Stimulated activated CD8-positive, alpha-beta memory T cell treated with anti-CD3 and anti-CD28 coated beads, Interleukin-2, amount 100 ng/mL, for 1 hour (primary cell): ENCODE data around the gene ZNF200.
"Not testable (repeated sequence)": the region's sequence is repeated elsewhere in the genome, so short reads cannot be mapped to it uniquely, and the experiment has no call there.

Experiments
- DNase-seq, 2 donors: peaks; one replicate each; pipeline ENCODE4 v3.0.0-alpha.2; 2020; ENCODE audit warnings: low read depth in 2 of 2

Gene ZNF200, protein sequence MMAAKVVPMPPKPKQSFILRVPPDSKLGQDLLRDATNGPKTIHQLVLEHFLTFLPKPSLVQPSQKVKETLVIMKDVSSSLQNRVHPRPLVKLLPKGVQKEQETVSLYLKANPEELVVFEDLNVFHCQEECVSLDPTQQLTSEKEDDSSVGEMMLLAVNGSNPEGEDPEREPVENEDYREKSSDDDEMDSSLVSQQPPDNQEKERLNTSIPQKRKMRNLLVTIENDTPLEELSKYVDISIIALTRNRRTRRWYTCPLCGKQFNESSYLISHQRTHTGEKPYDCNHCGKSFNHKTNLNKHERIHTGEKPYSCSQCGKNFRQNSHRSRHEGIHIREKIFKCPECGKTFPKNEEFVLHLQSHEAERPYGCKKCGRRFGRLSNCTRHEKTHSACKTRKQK

GRCh38 chr16:3234857-3235561 lies at the start of gene ZNF200:
TSS of gene ZNF200 (minus strand) at chr16:3235158. CDS start at chr16:3233755, 1,403 bp downstream.
- peak; percentile 84 to 89 for DNase-seq

DNA sequence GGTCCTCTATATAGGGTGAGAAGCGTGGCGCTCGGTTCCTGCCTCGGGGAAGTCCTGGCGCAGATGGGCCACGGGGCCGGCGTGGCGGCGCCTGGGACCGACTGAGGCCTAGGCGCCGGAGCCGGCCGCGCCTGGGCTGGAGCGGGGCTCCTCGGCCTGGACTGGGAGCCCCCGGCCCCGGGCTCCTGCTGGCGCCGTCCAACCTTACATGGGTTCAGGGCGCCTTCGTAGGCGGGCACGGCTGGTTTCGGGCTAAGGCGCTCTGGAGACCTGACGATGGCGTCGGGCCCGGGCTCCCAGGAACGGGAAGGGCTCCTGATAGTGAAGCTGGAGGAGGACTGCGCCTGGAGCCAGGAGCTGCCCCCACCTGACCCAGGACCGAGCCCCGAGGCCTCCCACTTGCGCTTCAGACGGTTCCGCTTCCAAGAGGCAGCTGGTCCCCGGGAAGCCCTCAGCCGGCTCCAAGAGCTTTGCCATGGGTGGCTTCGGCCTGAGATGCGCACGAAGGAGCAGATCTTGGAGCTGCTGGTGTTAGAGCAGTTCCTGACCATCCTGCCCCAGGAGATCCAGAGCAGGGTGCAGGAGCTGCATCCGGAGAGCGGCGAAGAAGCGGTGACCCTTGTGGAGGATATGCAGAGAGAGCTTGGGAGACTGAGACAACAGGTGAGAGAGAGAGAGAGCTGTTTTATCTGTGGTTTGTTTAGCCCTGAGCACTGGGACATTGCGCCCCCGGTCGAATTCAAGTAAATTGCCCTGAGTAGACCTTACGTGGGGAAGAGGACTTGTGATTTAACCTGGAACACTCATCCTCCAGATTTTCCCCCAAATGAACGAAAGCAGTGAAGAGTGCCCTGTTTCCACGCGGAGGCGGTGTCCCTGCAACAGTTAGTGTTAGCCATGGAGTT lies 48.8 kb upstream of the ZNF200 start:
- no peak for DNase-seq

DNA sequence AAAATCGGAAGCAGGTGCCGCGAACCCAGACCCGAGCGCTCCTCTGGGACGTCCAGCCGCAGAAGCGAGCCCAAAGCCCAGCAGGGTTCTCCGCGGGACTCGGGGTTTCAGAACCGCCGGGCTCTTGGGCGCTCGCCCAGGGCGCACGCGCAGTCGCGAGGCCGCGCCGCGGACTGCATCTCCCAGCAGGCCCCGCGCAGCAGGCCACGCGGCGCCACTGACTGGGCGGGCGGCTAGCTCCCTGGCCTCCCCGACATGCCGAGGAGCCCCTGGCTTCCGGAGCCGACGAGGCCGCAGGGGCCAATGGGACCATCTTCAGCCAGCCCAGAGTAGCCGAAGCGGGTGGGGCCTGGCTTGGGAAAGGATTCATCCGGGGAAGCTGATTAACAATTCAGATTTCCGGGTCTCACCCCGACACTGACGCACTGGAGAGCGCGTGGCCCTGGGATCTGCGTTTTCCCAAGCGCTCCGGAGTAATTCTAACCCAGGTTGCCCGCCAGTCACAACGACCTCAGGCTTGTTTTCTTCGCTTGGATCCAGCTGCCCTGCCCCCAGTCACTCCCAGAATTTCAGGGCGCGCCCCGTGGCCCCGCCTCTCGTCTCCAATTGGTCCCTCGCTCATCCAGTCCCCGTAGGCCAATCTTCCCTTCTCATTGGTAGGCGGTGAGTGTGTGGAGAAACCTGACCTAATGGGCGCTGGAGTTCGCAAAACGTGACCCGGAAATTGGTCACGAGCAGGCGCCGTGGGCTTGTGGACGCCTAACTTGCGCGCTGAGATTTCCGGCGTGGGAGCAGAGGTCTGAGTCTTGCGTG lies 48.0 kb upstream of the ZNF200 start, which contains the start of gene ZNF263:
TSS of gene ZNF263 (plus strand) at position 762 of the 813 bp plus-strand sequence. CDS start 328 bp downstream, outside the sequence.
- peak; percentile 79 to 86 for DNase-seq

DNA sequence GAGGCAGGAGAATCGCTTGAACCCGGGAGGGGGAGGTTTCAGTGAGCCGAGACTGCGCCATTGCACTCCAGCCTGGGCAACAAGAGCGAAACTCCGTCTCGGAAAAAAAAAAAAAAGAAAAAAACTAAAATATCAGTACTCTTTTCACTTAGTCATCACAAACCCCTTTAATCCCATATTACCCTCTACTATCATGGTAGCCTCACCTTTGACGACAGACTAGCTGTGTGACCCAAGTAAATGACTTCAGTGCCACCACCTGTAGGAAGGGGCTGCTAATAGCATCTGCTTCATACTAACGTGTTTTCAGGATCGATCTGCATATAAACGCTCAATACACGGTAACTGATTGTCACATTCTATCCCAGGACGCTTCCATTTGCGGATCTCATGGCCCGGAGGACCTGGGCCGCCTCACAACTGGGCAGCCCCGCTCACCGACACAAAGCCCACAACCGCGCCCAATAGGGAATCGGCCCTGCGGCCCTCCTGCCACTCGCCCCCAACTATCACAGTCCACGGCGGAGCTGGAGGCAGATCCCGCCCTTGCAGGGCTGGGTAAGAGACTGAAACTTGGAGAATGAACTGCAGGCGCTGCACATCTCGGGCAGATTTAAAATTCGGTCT lies 47.3 kb upstream of the ZNF200 start:
- DNase-seq = no peak

DNA sequence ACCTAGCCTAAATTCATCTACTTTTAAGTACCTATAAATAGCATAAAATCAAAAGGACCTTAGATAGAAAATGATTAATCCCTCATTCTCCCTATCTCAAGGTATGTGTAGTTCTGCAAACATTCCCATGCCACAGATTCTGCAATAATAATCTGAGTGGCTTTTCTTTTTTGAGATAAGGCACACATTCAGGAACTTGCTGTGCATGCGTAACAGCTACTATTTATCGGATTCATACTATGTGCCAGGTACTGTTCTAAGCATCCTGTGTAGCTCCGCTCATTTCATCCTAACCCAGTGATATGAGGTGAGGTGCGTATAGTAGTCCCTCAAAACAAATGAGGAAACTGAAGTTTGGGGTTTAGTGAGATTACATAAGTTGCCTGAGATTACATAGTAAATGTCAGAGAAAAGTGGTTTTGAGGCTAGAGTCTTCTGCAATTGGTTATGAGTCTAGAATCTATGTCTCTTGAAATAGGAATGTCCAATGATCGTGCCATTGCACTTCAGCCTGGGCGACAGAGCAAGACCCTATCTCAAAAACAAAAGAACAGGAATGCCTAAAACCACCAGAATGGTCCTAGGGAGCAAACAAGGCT lies 46.4 kb upstream of the ZNF200 start:
- DNase-seq = no peak

GRCh38 chr16:3276679-3277078 lies 41.7 kb upstream of the ZNF200 start:
- DNase-seq = no peak

GRCh38 chr16:3274947-3275346 lies 40.0 kb upstream of the ZNF200 start:
- no peak for DNase-seq

GRCh38 chr16:3274490-3274889 lies 39.5 kb upstream of the ZNF200 start:
- no peak for DNase-seq

GRCh38 chr16:3271281-3271680 lies 36.3 kb upstream of the ZNF200 start:
- DNase-seq = not testable (repeated sequence)

GRCh38 chr16:3270718-3271117 lies 35.8 kb upstream of the ZNF200 start:
- not testable (repeated sequence) for DNase-seq

DNA sequence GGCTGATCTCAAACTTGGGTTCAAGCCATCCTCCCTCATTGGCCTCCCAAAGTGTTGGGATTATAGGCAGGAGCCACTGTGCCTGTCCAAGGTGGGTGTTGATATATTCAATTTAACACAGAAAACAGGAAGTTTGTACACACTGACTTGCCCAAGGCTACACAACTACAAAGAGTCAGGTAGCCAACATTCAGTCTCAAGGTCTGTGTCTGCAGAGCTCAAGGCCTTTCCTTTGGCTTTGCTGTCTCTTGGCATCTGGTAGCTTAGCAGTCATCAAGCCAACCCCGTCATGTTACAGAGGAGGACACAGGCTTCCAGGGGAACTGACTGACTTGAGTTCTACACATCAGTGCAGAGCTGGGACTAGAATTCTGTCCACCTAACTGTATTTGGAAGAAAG lies 33.3 kb upstream of the ZNF200 start:
- DNase-seq = no peak

DNA sequence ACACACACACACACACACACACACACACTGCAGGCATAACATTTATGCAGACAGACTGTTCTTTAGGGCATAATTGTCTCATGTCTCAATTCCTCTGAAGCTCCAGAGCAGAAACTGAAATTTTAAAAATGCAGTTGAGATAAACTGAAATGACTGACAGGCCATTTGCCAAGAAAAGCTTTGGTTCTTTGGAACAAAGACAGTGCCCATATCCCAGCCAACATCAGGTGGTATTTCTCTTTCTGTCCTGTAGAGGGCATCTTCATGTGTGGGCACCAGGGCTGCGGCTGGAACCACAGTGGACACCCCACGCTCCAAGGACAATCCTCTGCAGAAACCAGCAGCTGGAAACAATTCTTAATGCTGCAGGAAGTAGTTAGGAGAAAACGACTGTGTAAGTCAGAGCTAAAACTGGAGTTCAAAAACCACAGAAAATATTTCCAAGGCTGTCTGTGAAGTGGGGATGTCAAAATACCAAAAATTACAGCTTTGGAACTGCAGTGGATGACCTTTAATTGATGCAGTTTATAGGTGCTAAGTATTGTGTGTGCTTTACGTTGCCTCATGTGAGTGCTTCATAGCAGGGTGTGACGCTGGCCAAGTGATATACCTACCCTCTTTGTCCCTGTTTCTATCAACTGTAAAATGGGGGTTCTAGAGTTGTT lies 32.0 kb upstream of the ZNF200 start:
- DNase-seq = no peak

DNA sequence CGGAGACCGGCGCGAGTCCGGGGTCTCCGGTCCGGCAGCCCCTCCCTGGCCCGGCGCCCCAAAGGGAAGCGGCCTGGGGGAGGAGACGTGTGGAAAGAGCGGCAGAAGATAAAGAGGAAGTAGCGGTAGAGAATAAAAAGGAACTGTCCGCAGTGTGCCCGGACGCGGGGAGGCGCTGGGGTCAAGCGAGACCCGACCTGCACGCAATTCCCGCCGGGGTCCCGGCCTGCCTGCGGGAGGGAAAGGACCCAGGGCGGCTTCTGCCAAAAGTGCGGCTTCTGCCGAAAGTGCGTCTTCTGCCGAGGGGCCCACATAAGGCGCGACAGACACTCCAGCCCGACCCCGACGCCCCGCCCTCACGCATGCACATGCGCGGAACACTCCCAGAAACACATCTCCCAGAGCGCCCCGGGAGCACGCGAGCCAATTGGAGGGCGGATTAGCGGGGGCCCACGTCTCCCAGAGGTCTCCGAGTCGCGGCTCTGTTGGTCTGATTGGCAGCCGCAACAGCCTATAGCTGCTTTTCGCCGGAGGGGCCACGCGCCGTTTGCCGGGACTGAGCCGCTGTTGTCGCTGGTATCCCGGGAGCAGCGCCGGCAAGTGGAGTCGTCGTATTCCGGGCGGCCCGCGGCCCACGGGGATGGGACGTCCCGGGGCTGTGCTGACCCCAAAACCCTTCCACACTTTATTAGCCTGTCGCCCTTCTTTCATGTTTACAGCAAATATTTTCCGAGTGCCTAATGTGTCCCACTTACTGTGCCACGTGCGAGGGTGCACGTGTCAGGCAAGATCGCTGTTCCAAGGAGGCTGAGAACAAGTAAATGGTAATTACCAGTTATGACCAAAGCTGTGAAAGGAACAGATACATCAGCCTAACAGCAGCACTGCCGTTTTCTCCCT lies 29.4 kb upstream of the ZNF200 start:
- DNase-seq = peak; percentile 84 to 95

- no peak for DNase-seq
Measured at GRCh38 chr16:3262517-3262916, 27.6 kb upstream of the ZNF200 start.

DNA sequence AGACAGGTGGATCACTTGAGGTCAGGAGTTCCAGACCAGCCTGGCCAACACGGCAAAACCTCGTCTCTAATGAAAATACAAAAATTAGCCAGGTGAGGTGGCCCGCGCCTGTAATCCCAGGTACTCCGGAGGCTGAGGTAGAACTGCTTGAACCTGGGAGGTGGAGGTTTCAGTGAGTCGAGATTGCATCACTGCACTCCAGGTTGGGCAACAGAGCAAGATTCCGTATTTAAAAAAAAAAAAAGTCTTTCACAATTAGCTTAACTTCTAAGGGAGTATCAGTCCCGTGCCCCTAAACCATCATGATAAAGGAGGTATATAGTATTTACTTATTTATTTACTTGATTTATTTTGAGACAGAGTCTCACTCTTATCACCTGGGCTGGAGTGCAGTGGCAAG lies 24.9 kb upstream of the ZNF200 start:
- no peak for DNase-seq

DNA sequence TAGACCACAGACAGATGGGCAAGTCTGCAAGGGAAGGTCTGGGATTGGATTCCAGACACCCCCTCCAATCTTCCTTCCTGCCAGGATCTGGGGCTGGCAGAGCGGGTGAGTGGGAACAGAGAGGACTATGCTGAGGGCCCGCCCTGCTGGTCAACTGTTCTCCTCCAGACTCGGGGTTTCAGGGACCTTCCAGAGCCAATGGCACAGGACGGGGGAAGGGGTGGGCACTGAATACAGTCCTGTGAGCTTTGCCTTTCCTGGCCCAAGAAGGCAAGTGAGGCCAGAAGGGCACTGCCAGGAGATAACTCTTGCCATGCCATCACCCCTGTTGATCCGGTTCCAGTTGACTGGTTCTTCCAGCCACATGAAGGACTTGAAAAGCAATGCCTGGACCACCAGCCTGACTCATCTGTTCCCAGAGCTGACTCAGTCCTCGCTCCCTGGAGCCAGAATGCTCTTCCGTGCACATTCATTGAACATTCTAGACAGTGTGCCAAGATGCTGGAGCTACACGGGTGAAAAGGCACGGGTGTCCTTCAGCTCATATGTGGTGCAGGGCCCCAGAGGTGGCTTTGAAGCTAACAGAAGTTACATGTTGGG lies 22.0 kb upstream of the ZNF200 start:
- DNase-seq = no peak

- no peak for DNase-seq
Measured at GRCh38 chr16:3256146-3256865, 21.3 kb upstream of the ZNF200 start, which contains the start of gene MEFV. TSS of gene MEFV (minus strand) at chr16:3256633. CDS start at chr16:3256587, 46 bp downstream.
